CD4-positive, alpha-beta T cell treated with Interleukin-17A for 1 hour (primary cell): ENCODE data around the gene CBFA2T2.
"Not testable (repeated sequence)": the region's sequence is repeated elsewhere in the genome, so short reads cannot be mapped to it uniquely, and the experiment has no call there.

Experiments used
- DNase-seq: peaks from one replicate; pipeline ENCODE4 v3.0.0-alpha.2; 2020

Gene CBFA2T2

DNA sequence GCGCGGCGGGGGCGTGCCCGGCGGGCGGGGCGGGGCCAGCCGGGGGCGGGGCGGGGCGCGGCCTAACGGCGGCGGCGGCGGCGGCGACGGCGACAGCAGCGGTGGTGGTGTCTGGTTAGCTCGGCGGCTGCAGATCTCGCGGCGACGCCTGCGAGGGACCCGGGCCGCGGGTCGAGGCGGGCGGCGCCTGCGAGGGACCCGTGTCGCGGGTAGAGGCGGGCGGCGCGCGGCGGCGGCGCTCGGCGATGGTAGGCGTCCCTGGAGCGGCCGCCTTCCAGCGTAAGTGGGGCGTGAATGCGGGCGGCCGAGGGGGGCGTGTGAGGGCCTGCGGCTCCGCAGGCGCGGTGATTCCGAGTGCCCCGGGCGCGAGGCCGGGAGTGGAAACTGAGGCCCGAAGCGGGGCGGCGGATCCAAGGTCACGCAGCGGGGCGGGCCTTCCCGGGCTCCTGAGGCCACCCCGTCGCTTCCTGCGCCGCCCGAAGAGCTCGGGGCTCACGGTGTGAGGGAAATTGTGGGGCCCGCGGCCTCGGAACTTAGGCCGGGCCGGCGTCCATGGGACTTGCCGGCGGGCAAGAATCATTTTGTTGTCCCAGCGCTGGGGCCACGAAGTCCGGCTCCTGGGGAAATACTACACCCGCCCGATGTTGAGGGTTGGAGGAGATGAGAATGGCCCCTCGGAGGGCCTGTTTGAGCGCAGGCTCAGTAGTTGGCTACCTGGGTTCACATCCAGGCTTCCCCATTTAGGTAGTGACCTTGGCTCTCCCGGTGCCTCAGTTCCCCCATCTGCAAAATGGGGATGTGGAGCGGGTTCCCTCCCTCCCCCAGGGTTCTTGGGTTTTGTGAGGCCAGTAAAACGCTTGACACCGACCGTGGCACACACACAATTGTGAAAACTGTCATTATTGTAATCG, at the start of gene CBFA2T2:
TSS of gene CBFA2T2 (plus strand) at position 74 of the 911 bp plus-strand sequence. CDS start at position 246, 172 bp downstream.
- DNase-seq = no peak

GRCh38 chr20:33440562-33440961, 49.3 kb upstream of the CBFA2T2 start:
- not testable (repeated sequence) for DNase-seq

DNA sequence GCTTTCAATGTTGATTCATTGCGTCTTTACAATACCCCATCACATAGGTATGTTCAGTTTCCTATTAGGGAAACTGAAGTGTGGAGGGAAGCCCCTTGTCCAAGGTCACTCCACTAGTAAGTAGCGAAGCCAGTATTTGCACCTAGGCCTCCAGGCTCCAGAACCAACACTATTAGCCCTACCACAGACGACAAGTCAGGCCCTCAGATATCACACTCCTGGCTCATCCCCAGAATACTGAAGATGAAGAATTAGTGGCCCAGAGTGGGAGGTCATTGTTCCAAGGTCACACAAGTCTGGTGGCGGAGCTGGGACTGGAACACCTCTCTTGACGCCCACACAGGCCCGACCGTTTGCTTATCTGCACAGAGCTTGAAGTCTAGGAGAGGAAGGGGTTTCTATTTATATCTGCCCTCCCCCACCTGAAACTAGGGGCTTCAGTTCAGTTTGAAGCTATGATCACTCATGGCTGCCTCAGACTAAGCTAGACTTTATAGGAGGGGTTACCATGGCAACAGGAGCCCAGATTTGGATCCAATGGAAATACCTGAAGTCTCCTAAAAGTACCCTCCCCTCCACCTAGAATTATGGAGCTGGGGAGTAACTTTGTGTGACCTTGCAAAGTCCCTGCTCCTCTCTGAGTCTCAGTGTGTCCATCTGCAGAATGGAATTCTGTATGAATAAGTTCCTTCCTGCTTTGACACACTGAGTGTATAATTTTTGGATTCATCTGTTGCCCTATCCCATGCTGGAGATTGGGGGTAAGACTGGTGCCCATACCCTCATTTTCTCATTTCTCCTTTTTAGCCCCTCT, 48.5 kb upstream of the CBFA2T2 start:
- DNase-seq = no peak

- DNase-seq = no peak
Measured at GRCh38 chr20:33442136-33443005, 47.5 kb upstream of the CBFA2T2 start.

- peak; percentile 23 for DNase-seq
Measured at GRCh38 chr20:33443006-33443511, 46.8 kb upstream of the CBFA2T2 start.

DNA sequence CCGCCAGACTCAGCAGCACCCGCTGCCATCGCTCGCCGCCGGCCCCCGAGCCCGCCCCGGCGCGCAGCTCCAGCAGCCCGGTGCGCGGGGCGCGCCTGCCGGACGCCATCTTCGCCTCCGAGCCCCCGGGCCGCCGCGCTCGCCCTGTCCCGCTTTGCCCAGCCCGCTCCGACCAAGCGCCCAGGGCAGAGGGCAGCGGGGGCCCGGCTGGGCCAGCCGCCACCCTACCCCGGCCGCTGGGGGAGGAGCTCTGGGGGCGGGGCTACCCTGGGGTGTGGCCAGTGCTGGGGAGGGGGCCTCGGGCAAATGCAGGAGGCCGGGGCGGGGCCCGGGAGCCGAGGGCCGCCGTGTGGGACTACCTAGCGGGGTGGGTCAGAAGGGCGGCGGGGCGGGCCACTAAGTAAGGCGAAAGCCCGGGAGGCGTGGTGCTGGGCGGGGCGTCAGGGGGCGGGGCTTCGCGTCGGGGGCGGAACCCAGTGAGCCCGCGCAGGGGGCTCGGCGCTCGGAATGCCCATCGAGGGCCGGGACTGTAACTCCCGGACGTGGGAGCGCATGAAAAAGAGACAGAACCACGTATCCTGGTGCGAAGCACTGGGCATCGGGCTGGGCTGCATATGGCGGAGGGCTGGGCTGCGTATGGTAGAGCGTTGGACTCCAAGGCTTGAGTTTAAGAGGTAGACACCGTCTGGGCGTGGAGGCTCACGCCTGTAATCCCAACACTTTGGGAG, 46.2 kb upstream of the CBFA2T2 start, which contains the start of gene SNTA1:
TSS of gene SNTA1 (minus strand) at position 252 of the 728 bp plus-strand sequence. CDS start at position 109, 143 bp downstream.
- peak; percentile 93 for DNase-seq

GRCh38 chr20:33444797-33445560, 44.9 kb upstream of the CBFA2T2 start:
- DNase-seq = peak; percentile 41

- no peak for DNase-seq
Measured at GRCh38 chr20:33445881-33446625, 43.8 kb upstream of the CBFA2T2 start.

DNA sequence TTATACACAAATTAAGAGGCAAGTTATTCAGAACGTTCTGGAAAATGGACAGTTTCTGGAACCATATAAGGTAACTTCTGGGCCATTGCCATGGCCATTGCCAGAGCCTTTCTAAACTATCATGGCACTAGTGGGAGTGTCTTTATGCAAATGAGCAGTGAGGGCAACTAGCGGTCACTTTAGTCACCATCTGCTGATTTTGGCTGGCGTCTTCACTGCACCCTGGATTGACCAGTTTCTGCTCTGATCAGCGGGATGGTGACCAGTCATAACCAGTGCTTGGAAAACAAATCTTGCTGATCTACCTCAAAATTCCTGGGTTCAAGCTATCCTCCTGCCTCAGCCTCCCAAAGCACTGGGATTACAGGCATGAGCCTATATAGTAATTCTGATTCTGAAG, 39.0 kb upstream of the CBFA2T2 start:
- DNase-seq = no peak

- peak; percentile 82 for DNase-seq
Measured at GRCh38 chr20:33456916-33457642, 32.8 kb upstream of the CBFA2T2 start.

DNA sequence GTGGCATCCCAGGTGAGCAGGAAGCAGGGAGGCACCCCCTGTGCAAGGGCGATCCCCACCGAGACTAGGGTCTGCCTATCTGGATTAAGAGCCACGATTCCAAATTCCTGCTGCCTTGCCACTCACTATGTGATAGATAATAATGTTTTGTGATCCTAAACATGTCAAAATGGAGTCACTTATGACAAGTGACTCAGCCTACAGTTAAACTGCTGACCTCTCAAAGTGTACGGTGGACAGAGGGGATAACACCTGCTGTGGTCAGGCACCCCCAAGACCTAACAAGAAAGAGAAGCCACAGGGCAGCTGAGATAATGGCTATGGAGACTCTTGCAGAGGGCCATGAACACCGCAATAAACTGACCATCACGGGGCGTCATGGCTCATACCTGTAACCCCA, 30.3 kb upstream of the CBFA2T2 start:
- DNase-seq = no peak

- no peak for DNase-seq
Measured at GRCh38 chr20:33460711-33461110, 29.2 kb upstream of the CBFA2T2 start.

DNA sequence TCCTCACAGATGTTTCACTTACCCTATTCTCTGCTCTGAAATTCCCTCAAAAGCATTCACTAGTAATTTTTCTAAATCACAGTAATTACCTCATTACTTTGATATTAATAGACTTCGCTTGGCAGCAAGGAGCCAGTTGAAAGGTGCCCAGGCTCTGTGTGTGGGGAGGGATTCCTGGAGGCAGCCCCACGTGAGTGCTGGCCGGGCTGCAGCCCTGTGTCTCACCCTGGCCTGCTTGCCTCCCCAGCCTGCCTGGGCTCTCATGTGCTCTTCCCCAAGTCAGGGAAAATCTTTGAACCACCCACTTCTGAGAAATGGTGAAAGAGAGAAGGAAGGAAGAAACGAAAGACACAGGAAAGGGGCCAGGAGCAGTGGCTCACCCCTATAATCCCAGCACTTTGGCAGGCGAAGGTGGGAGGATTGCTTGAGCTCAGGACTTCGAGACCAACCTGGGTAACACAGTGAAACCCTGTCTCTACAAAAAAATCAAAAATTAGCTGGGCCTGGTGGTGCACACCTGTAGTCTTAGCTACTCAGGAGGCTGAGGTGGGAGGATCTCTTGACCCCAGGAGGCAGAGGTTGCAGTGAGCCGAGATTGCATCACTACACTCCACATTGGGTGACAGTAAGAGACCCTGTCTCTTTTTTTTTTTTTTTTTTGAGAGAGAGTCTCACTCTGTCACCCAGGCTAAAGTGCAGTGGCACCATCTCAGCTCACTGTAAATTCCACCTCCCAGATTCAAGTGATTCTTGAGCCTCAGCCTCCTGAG, 26.4 kb upstream of the CBFA2T2 start:
- no peak for DNase-seq

- not testable (repeated sequence) for DNase-seq
Measured at GRCh38 chr20:33464759-33465158, 25.1 kb upstream of the CBFA2T2 start.

GRCh38 chr20:33465481-33466302, 24.2 kb upstream of the CBFA2T2 start:
- no peak for DNase-seq

DNA sequence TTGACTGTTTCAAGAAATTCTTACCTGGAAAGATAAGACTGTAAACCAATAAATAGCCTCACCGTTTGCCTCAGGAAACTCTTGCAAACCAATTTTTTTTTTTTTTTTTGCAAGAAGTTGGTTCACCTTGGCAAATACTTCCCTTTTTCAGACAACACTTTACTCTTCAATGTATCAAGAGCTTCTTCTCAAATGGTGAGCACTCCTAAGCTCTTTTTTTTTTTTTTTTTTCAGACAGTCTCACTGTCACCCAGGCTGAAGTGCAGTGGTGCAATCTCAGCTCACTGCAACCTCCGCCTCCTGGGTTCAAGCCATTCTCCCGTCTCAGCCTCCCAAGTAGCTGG, 23.6 kb upstream of the CBFA2T2 start:
- DNase-seq = no peak

DNA sequence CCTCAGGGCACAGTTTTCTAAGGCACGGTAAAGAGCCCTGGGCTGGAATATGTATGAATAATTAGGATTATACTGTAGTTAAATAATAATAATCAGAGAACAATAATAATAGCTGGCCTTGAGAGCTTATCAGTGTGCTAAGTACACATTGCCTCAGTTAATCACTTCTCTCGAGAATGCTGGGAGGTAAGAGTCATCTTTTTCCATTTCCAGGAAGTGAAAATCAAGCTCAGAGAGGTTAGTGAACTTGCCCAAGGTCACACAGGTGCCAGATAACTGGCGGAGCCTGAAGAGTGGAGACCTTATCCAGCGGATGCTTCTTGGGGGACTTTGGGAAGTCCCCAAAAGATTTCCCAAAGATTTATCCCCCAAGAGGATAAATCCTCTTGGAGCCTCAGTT, 19.4 kb upstream of the CBFA2T2 start:
- no peak for DNase-seq

DNA sequence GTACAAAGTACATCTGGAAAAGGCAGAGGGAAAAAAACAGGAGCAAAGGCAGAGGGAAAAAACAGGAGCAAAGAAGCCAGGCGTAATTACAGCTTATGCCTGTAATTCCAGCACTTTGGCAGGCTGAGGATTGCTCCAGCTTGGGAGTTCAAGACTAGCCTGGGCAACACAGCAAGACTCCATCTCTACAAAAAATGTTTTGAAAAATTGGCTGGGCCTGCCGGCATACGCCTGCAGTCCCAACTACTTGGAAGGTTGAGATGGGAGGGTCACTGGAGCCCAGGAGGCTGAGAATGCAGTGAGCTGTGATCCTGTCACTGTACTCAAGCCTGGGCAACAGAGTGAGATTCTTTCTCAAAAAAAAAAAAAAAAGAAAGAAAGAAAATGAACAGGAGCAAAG, 19.0 kb upstream of the CBFA2T2 start:
- no peak for DNase-seq
